Body of pancreas (tissue), 4 donors: Measurements from ENCODE around the gene CYP27A1.

Experiments used
- POLR2A ChIP-seq, 3 donors: fragments of 450-650 bp; IDR thresholded peaks; one replicate each; pipeline ENCODE4 v1.6.1; 2016; ENCODE audit warnings: antibody characterized with exemption in 3 of 3, mild to moderate bottlenecking in 2 of 3
- TF ChIP-seq, protein P1 (sequence below), 7 experiments: fragments of 450-650 bp in 4 of 7; fragments of 200-600 bp in 3 of 7; sonication (generic) in 3 of 7; IDR thresholded peaks; one replicate each; pipeline ENCODE4 v1.5.1; 2016 to 2019; ENCODE audit warnings: antibody characterized with exemption in 7 of 7

DNA sequence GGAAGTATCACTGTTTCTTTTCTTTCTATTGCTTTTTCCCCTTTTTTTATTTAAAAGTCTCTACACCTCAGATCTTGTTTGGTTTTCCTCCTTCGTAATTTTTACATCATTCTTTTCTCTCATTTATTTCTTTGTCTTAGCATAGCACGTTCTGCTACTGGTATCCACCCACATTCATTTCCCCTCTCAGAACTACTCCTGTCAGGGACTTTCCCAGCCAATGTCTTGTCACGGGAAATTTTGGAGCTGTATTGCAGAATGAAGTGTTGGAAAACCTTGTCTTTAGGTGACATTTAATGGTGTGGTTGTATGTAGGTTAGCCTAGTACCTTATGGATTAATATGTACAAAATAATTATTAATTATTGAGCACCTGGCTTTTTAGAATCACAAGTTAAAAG lies 37.3 kb upstream of the CYP27A1 start:
- TF ChIP-seq, protein P1, sequence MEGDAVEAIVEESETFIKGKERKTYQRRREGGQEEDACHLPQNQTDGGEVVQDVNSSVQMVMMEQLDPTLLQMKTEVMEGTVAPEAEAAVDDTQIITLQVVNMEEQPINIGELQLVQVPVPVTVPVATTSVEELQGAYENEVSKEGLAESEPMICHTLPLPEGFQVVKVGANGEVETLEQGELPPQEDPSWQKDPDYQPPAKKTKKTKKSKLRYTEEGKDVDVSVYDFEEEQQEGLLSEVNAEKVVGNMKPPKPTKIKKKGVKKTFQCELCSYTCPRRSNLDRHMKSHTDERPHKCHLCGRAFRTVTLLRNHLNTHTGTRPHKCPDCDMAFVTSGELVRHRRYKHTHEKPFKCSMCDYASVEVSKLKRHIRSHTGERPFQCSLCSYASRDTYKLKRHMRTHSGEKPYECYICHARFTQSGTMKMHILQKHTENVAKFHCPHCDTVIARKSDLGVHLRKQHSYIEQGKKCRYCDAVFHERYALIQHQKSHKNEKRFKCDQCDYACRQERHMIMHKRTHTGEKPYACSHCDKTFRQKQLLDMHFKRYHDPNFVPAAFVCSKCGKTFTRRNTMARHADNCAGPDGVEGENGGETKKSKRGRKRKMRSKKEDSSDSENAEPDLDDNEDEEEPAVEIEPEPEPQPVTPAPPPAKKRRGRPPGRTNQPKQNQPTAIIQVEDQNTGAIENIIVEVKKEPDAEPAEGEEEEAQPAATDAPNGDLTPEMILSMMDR (IDR thresholded peaks at IDR 0.05) = no peak
- no peak for TF ChIP-seq POLR2A (IDR thresholded peaks at IDR 0.05)
